HAP-1 (cell line): ENCODE data around the gene GSN.

ENCODE experiments used
- DNase-seq, 2 experiments: peaks; one replicate each; pipeline ENCODE4 v3.0.0-alpha.2; 2016 to 2020; ENCODE audit warnings: low spot score in 2 of 2
- H3K27me3 ChIP-seq: fragments of 250-450 bp; sonication (Bioruptor Pico); 2 replicates; pipeline ENCODE4 v1.5.1; 2020; ENCODE audit warnings: low read depth, mild to moderate bottlenecking, moderate library complexity
- H3K36me3 ChIP-seq: fragments of 250-450 bp; sonication (Bioruptor Pico); replicated peaks from 2 replicates; pipeline ENCODE4 v1.5.1; 2020; ENCODE audit warnings: mild to moderate bottlenecking
- H3K4me1 ChIP-seq: fragments of 250-450 bp; sonication (Bioruptor Pico); 2 replicates; pipeline ENCODE4 v1.5.1; 2020; ENCODE audit warnings: mild to moderate bottlenecking
- H3K4me3 ChIP-seq: fragments of 250-450 bp; sonication (Bioruptor Pico); 2 replicates; pipeline ENCODE4 v1.5.1; 2020; ENCODE audit warnings: mild to moderate bottlenecking, moderate library complexity
- H3K9me3 ChIP-seq: fragments of 250-450 bp; sonication (Bioruptor Pico); 2 replicates; pipeline ENCODE4 v1.5.1; 2020; ENCODE audit warnings: mild to moderate bottlenecking, moderate library complexity
- in situ Hi-C: fragments of 300-500 bp; cut with MboI; formaldehyde crosslinking; loops from 3 replicates; pipeline ENCODE4 v1.14.3; 2020; ENCODE audit warnings: low sequenced_read_pairs, inconsistent platforms, mixed read lengths

Gene GSN

DNA sequence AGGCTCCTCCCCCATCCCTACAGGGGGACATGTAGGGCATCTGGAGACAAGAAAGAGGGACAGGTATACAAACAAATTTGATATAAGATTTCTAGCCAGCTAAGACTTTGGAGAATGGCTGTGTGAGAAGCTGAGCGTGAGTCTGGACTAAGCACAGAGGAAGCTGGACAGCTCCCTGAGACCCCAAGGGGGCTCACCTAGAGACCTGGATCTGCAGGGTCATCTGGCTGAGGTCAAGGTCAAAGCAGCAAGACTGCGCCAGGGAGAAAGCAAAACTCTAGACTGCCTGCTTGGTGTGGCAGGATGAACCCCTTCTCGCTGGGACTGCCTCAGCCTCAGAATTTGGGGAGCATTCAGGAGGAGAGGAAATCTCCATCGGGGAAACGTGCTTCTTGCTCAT is 8.0 kb upstream of the GSN start:
- H3K4me3 ChIP-seq = no peak overlapping the region
- no peak for DNase-seq
- in situ Hi-C loops = no loop called here
- no peaks in the 10 kb centered on the region for H3K36me3 ChIP-seq
- no peaks in the 10 kb centered on the region for H3K9me3 ChIP-seq
- H3K4me1 ChIP-seq = peaks cover 27% of the 10 kb centered on the region
- peaks cover 9% of the 10 kb centered on the region; the same call in 1 of the 2 replicates for H3K27me3 ChIP-seq

DNA sequence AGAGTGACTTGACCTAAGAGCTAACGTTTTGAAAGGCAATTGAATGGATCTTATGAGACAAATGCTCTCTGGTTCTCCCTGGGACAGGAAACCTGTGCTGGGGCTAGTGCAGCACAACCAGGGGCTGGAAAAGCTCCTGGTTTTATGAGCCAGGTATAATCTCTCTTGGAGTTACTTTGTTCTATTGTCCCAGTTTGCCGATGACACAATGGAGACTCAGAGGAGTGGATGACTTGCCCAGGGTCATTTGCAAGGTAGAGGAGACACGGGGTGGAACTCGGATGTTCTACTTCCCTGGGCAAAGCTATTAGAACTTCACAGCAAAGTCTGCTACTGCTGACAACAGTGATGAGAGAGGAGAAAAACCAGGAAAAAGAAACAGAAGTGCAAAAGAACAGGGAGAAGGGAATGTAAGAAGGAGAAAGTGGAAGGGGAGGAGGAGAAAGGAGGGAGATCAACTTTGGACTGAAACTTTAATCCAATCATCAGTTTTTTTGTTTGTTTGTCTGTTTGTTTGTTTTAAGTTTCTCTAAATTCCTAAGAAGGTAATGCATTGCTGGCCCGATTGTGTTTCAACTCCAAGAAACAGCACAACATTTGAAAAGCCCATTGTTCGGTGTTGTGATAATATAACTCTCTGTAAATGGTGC is 7.4 kb upstream of the GSN start:
- DNase-seq = peak in 1 of 2 experiments; percentile 14
- no peak overlapping the region for H3K4me3 ChIP-seq
- in situ Hi-C loops = no loop called here
- H3K27me3 ChIP-seq = peaks cover 9% of the 10 kb centered on the region; the same call in 1 of the 2 replicates
- H3K4me1 ChIP-seq = peaks cover 27% of the 10 kb centered on the region
- no peaks in the 10 kb centered on the region for H3K9me3 ChIP-seq
- H3K36me3 ChIP-seq = no peaks in the 10 kb centered on the region

DNA sequence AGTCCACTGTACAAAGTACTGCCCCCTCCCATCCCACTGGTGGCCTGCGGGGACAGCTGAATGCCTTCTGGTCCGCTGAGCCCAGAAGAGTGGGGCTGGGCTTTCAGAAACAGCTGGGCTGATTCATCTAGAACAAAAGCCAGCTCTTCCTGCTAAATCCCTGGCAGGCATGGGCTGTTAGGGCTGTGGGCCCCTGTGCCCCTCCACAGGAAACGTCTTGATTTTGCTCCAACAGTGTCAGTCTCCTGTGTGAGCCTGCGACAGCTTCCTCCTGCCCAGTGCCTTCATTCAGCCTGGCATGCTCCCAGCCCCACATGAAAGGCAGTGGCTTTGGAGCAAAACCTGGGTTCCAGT is 6.9 kb upstream of the GSN start:
- Histone ChIP-seq H3K27me3 (peaks cover 9% of the 10 kb centered on the region; the same call in 1 of the 2 replicates), H3K36me3 (no peaks in the 10 kb centered on the region), H3K9me3 (no peaks in the 10 kb centered on the region), H3K4me3 (no peak overlapping the region), H3K4me1 (peaks cover 27% of the 10 kb centered on the region)
- peak; percentile 27 to 70 for DNase-seq
- in situ Hi-C loops = no loop called here

DNA sequence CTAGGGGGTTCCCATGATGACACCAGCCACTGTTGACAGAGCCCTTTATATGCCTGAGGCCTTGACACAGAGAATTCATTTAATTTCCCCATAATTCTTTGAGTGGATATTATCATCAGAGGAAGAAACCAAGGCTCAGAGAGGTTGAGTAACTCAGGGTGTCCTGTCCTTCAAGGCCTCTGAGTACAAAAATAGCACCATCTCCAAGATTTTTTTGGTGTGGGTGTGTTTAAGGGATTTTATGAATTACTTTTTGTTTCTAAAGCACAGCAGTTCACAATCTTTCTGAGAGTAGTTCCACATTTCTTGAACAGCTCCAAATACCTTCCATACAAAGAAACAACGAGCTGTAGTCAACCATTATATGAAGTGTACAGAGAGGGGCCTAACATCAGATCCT is 6.2 kb upstream of the GSN start:
- Histone ChIP-seq H3K4me1 (peaks cover 27% of the 10 kb centered on the region), H3K9me3 (no peaks in the 10 kb centered on the region), H3K4me3 (no peak overlapping the region), H3K27me3 (peaks cover 9% of the 10 kb centered on the region; the same call in 1 of the 2 replicates), H3K36me3 (no peaks in the 10 kb centered on the region)
- no peak for DNase-seq
- in situ Hi-C loops = no loop called here

DNA sequence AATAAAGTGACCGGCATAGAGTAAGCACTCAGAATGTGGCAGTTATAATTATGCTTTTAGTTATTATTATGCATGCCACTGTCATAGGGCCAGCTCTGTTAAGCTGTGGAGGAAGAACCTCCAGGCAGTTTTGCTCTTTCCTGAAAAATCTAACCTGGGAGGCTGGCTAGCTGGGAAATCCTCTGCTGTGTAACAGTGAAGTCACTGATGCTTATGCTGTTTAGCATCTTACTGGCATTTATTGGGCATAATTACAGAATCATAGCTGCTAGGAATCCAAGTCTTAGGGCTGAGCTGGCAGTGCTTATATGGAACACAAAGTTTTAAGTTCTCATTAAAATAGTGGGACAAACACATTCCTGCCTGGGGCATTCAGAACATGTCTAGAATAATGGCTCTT is 5.5 kb upstream of the GSN start:
- in situ Hi-C loops = no loop called here
- no peaks in the 10 kb centered on the region for H3K9me3 ChIP-seq
- peaks cover 29% of the 10 kb centered on the region for H3K4me1 ChIP-seq
- peaks cover 8% of the 10 kb centered on the region; the same call in 1 of the 2 replicates for H3K27me3 ChIP-seq
- DNase-seq = no peak
- H3K36me3 ChIP-seq = no peaks in the 10 kb centered on the region
- no peak overlapping the region for H3K4me3 ChIP-seq

DNA sequence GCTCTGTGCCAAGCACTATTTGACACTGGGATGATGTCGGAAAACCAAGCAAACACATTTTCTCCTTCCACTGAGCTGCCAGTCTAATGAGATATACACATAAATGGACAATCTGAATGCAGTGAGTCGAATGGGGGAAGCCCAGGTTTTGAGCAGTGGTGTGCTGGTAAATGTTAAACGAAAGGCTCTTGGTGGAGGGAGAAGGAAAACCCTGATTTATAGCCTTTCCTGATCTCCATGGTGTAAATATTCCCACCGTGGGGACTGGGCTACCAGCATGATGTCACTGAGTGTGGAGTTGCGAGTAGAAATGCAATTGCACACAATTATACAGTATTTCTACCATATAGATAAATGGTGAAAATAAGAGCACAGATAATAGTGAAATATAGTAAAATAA is 5.0 kb upstream of the GSN start:
- Histone ChIP-seq H3K4me1 (peaks cover 32% of the 10 kb centered on the region), H3K9me3 (no peaks in the 10 kb centered on the region), H3K36me3 (no peaks in the 10 kb centered on the region), H3K4me3 (no peak overlapping the region), H3K27me3 (peaks cover 5% of the 10 kb centered on the region; the same call in 1 of the 2 replicates)
- in situ Hi-C loops = no loop called here
- no peak for DNase-seq

DNA sequence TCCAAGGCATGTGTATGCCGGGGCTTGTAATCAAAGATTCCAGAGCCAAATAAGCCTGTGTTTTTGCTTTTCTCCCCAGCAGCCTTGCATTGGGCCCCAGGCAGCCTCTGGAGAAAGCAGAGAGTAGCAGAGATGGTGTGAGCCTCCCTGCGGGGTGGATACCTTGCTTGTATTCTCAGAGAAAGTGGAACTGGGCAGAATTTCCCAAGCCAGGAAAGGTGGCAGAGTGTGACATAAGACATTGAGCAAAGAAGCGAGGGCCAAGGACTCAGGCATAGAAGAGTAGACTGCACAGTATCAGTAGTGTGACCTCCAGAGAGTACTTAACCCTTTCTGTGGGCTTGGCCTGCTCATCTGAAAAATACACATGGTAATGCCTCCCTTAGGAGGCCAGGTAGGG is 1.6 kb upstream of the GSN start:
- H3K27me3 ChIP-seq = peaks cover 5% of the 10 kb centered on the region; the same call in 1 of the 2 replicates

DNA sequence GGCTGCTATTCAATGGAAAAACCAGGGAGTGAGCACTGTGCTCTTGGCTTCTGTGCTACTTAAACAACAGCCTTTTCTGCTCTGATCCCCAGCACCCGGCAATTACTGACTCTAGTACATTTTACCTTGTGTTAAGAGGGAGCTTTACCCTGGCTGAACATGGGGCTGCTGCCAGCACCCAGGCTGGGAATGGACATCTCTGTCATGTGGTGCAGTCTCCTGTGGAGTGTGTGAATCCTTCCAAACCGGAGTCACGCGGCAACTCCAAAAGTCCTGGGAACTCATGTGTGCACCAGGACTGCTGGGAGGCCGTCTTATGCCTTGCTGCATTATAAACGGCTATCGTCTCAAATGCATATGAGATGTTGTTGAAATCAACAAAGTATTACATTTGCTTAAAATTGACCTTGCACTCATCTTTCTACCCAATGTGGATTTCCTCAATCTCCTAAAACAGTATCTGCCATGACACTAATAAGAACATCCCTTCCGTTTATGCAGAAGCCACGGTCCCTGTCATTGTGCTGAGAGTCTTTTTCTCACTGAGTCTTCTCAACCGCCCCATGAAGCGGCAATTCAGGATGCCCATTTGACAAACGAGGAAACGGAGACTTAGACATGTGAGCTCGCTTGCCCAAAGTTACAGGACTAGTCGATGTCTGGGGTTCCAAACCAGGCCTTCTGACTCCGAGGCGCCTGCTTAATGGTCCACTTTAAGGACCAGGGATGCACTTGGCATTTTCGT is 884 bp upstream of the GSN start:
- no peak overlapping the region for H3K4me3 ChIP-seq

More for the DNA sequence above, 1.6 kb upstream of the GSN start:
- Histone ChIP-seq H3K9me3 (no peaks in the 10 kb centered on the region), H3K4me3 (no peak overlapping the region), H3K4me1 (peaks cover 32% of the 10 kb centered on the region), H3K36me3 (no peaks in the 10 kb centered on the region)
- no peak for DNase-seq
- in situ Hi-C loops = no loop called here

DNA sequence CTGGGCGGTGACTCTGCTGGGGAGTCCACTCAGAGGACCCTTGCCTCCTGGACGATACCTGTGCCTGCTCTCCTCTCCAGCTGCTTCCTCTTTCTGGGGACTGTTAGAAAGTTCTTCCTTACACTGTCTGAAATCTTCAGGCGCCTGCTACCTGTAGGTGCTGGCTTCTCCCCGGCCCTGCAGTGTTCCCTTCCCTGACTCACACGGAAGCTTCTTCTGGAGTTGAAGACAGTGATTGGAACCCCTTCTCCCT is 562 bp downstream of the GSN start:
- Histone ChIP-seq H3K4me1 (peaks cover 13% of the 10 kb centered on the region), H3K36me3 (no peaks in the 10 kb centered on the region), H3K4me3 (peak overlapping the region; percentile 50), H3K9me3 (no peaks in the 10 kb centered on the region), H3K27me3 (peaks cover 5% of the 10 kb centered on the region; the same call in 1 of the 2 replicates)
- no peak for DNase-seq
- in situ Hi-C loops = no loop called here

More for the DNA sequence above, 884 bp upstream of the GSN start:
- Histone ChIP-seq H3K4me1 (peaks cover 25% of the 10 kb centered on the region), H3K36me3 (no peaks in the 10 kb centered on the region), H3K27me3 (peaks cover 5% of the 10 kb centered on the region; the same call in 1 of the 2 replicates), H3K9me3 (no peaks in the 10 kb centered on the region)
- in situ Hi-C loops = no loop called here
- DNase-seq = no peak

DNA sequence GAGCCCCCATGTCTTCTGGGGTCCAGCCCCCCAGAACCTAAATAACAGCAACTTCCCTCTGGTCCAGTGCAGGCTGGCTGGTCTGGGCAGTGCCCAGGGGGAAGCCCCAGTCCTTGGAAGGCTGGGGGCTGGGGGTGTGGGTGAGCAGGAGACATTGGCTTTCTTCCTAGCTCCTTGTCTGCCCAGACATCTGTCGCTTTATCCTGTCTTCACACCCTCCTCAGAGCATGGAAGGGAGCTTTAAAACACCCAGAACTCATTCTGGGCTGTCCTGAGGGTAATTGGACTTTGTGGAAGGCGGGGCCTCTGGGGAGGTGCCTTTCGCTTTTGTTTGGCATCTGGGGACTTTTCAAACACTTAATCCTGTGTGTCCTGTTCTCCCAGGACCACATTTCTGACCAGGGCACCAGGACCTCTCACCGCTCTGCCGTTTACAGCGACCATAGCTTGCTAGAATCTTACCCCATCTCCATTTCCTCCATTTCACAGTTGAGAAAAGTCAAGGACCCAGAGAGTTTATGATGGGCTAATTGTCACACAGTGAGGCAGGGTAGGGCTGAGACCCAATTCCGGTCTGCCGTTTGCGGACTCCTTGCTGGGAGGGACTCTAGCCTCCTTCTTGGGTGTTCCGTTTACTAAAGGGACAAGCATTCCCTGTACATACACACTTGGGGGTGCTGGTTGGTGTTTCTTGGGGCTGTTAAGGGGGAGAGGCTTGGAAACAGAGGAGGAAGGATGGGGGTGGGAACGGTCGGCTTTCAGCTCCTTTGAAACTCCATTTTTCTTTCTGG is 1.1 kb downstream of the GSN start:
- peaks cover 13% of the 10 kb centered on the region for H3K4me1 ChIP-seq
- peaks cover 5% of the 10 kb centered on the region; the same call in 1 of the 2 replicates for H3K27me3 ChIP-seq
- H3K9me3 ChIP-seq = no peaks in the 10 kb centered on the region
- in situ Hi-C loops = no loop called here
- peak overlapping the region; percentile 50 for H3K4me3 ChIP-seq
- no peak for DNase-seq
- no peaks in the 10 kb centered on the region for H3K36me3 ChIP-seq

DNA sequence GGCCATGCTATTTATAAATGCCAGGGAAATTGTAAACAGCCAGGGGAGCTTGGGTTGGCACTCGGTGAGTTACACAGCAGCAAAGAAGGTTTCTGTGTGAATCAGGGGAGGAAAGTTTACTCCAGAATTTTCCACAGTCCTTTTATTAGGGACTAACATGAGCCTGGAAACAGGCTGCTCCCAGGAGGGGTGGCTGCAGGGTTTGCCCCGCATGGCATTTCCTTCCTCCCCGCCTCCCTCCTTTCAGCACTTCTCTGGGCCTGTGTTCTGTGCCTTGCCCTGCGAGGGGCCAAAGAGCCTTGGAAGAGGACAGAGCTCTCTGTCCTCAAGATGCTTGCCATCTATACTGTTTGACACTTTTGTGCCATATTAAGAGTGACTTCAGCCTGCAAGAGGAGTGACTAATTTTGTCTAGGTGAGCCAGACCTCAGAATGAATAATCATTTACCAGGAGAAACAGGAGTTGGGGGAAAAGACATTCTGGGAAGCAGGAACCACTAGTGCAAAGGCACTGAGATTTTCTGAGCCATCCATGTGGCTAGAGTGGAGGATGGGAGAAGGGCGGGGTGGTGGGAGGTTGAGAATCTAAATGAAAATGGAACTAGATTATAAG is 1.8 kb downstream of the GSN start:
- Histone ChIP-seq H3K9me3 (no peaks in the 10 kb centered on the region), H3K4me1 (peaks cover 13% of the 10 kb centered on the region), H3K36me3 (no peaks in the 10 kb centered on the region), H3K4me3 (no peak overlapping the region), H3K27me3 (peaks cover 5% of the 10 kb centered on the region; the same call in 1 of the 2 replicates)
- in situ Hi-C loops = no loop called here
- DNase-seq = no peak

DNA sequence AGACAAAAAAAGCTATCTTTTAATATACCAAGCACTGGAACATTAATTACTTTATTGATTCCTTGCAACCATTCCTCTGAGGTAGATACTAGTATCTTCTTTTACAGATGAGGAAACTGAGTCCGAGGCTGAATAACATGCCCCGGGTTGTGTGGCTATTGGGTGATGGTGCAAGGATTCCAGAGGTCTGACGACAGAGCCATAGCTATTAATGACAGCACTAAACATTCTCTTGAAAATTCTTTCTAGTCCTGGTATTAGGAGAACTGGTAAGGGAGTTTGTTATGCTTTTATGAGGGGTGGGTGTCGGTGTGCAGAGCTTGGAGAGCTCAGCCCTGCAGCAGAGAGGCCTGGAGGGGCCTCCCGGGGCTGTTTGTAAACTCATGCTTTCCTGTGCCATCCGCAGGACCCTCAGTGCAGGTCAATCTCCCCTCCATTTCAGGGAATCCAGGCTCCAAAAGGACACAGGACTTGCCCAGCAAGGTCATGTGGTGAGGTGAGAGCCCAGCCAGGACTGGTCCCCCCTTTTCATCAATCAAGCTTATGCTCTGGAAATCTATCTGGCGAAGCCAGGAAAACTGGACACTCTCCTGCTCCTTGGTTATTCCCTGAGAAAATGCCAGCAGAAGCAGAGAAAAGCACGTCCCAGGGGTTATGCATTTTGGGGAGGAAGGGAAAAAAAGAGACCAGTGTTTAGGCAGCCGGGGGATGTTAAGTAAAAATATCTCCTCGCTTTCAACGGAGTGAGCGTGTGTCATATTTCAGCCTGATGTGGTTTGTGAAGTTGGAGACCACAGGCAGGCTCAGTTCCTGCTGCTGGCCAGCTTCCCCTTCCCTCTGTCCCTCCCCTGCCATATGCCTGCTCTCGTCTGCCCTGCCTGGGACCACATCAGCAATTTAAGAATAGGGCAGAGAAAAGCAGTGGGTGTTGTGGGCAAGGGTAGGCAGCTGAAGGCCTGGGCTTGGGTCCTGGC is 3.7 kb downstream of the GSN start:
- Histone ChIP-seq H3K4me1 (peaks cover 13% of the 10 kb centered on the region), H3K27me3 (peaks cover 5% of the 10 kb centered on the region; the same call in 1 of the 2 replicates), H3K36me3 (no peaks in the 10 kb centered on the region), H3K4me3 (no peak overlapping the region), H3K9me3 (no peaks in the 10 kb centered on the region)
- in situ Hi-C loops = no loop called here
- DNase-seq = no peak
